A204.1 (cell line): ENCODE results near the gene ALG12.

ENCODE experiments used
- FAIRE-seq: peaks from 2 replicates; lab custom pipeline; 2012; peaks lifted over from hg19 to GRCh38; lab: Jason Lieb, UNC

Gene ALG12

DNA sequence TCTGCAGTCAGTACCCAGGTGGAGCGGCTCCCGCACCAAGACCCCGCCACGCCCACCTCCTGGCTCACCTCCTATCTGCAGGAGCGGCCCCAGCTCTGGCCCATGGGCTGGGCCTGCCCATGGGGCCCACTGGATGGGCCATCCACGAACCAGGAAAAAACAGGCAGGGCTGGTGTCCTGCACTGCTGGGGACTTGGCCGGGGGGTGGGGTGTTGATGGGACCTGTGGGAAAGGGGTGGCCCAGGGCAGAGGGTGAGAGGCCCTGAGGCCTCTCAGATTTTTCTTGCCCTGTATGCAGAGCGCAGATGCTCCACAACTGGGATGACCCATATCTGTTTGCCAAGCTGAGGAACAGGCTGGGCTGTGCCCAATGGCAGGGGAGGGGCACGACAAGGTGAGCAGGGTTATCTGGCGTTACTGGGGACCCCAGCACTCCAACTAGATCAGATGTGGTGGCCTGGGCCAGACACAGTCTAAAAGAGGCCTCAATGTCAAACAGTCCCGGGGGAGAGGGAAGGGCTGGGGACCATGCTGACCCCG, 39.7 kb upstream of the ALG12 start:
- FAIRE-seq = no peak

DNA sequence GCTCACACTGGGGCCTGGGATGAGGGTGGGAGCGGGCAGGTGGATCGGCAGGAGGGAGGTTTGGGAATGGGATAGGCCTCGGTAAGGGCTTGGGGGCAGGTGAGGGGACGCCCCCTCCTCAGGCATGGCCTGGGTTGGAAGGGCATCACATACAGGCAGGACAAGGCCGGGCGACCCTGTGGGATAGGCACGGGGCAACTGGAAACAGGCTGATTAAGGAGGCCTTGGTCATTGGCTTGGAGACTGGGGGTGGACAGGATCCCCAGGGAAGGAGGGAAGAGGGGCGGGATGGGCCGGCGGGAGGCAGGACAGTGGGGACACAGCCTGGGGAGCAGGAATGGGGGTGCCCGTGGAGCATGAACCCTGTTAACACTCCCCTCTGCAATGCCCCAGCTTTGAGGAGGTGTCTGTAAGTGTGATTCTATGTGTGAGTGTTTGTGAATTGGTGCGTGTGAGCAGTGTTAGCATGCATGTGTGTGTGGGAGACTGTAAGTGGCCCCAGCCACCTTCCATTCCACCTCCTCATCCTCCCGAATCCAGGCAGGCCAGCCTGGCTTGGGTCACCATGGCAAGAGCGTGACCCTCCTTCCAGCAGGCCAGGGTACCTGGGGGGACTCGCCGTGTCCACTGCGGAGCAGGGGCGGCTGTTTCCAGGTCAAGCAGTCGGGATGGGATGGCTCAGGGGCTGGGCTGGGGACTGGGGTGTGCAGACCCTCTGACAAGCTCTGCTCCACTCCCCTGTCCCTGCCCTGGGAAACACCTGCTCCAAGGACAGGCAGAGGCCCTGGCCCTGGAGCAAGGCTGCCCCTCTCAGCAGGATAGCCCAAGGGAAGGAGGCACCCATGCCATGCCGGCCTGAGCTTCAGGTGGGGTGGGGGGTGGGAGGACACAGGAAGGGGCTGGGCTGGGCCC, 38.9 kb upstream of the ALG12 start:
- FAIRE-seq = no peak

DNA sequence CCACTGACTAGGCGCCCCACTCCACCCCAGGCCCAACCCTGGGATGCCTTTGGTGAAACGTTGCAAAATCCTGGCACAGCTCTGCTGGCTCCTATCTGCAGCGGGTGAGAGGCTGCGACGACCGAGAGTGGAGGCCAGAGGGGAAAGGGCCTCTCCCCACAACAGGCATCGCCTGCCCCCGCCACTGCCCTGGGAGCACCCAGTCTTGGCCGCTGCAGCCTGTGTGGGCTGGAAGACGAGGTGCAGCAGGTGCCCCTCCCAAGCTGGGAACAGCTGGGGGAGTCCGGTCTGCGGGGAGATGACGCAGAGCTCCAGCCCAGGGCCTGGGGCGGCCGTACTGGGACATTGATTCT, 38.2 kb upstream of the ALG12 start:
- FAIRE-seq = no peak

DNA sequence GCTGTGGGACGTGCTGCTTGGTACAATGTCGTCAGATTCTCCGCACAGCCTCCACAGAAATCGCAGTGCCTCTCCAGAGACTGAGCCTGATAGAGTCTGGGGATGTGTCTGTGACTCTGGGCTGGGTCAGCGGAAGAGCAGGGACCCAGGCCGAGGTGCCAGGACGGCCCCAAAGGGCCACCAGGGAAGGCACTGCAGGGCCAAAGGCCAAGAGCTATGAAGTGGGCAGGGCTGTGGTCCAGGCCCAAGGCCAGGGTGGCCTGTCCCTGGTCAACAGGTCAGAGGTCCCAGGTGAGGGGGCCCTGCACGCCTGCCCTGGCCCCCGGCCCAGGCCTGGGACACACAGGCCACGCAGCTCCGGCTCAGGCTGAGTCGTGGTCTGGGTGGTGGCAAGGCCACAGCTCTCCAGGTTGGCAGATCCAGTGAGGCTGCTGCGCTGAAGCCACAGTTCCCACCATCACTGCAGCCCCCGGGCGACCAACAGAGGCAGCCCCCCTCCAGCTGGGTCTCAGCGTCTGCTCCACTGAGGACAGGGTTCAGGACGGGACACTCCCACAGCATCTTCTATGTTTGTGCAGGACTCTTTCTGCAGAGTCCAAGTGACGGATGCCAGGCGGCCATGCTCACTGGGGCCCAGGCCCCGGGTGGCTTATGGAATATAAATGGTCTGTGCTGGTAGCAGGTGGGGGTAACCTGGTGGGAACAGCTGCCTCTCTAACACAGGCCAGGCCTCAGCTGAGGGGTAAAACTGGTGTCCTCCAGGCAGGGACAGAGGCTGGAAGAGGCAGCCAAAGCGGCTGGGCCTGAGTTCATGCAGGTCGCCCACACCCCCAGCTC, 37.6 kb upstream of the ALG12 start:
- no peak for FAIRE-seq

DNA sequence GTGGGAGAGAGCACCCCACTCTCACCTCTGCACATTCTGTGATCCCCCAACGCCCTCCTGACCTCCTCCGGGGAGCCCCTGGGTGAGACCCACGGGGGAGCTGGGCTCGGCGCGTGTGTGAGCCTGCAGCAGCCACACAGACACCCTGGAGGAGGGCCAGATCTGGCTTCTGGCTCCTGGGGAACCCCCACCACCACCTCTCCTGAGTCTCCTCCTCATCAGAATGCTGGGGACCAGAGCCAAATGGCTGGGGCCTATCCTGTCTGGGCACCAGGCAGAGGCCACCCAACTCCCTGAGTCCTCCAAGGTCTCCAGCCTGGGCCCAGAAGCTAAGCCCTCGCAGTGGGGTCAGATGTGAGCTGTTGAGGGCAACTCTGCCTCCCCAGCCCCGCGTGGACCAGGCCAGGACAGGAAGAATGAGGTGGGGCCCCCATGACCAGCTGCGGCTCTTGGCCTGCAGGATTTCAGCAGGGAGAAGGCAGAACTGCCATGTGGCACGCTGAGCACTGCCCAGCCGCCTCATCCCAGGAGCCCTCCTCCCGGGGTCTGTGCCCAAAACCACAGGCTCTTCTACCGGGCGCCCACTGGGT, 36.8 kb upstream of the ALG12 start:
- no peak for FAIRE-seq

DNA sequence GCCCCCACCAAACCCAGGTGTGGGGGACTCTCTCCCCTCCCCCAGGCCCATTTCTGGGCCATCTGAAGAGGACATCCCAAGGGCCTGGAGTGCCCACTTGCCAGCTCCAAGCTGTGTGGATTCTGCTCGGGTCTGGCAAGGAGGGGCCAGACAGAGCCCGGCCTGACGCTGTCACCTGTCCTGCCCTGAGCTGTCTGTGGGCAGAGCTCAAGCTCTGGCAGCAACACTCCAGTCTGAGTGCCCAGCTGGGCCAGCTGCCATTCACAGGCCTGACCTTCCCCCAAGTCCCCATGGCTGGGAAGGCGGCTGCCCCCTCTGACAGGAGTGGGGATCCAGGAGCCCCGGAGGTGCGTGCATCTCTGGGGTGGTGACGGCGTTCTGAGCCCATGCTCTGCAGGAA, 36.1 kb upstream of the ALG12 start:
- FAIRE-seq = no peak

DNA sequence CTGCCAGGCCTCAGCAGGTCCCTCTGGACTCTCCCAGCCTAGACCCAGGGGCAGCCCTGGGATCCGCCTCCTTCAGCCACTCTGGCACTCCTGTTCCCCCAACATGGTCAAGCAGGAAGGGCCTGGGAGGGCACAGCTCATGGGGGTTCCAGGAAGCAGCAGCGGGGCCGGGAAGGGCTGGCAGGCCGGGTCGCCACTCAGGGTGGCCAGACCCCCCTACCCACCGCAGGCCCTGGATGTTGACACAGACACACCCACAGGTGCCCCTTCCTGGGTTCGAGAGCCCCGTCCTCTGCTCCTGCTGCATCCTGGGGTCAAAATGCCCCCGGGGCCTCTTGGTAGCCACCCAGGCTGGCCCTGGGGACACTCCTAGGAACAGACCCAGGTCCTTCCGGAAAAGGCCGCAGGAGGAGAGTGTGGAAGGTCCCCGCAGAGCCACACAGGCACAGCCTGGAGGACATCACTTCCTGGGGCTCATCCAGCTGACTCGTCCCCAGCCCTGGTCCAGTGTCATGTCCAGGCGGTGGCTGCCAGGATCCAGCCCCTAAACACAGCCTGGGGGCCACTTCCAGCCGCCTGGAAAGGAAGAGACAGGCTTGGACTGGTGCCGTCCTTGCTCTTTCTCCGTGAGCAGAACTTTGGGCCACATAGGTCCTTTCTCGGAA, 35.6 kb upstream of the ALG12 start:
- FAIRE-seq = no peak

DNA sequence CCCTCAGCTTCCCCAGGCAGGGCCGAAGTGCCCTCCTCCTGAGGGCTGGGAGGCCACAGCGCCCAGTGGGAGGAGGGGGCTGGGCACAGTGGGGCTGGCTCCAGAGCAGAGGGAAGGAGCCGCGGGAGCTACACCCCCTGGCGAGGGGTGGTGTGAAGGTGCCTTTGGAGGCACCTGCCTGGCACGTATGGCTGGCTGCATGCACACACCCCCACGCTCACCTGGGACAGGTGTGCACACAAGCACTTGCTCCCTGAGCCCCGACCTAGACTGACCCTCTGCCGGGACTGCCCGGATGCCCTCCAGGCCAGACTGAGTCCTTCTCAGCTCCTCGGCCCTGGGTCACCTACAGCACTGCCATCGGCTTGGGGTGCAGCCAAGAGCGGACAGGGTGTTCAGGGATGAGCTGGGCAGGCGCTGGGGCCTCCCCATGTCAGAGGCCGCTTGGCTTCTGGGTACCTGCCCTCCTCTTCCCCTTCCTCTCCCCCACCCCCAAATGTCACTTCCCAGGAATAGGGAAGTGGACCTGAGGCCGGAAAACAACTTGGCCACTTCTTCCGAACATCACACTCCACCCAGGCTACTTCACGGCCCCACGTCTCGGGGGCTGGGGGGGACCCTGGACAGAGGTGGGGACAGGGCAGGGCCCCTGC, 34.9 kb upstream of the ALG12 start:
- FAIRE-seq = no peak

DNA sequence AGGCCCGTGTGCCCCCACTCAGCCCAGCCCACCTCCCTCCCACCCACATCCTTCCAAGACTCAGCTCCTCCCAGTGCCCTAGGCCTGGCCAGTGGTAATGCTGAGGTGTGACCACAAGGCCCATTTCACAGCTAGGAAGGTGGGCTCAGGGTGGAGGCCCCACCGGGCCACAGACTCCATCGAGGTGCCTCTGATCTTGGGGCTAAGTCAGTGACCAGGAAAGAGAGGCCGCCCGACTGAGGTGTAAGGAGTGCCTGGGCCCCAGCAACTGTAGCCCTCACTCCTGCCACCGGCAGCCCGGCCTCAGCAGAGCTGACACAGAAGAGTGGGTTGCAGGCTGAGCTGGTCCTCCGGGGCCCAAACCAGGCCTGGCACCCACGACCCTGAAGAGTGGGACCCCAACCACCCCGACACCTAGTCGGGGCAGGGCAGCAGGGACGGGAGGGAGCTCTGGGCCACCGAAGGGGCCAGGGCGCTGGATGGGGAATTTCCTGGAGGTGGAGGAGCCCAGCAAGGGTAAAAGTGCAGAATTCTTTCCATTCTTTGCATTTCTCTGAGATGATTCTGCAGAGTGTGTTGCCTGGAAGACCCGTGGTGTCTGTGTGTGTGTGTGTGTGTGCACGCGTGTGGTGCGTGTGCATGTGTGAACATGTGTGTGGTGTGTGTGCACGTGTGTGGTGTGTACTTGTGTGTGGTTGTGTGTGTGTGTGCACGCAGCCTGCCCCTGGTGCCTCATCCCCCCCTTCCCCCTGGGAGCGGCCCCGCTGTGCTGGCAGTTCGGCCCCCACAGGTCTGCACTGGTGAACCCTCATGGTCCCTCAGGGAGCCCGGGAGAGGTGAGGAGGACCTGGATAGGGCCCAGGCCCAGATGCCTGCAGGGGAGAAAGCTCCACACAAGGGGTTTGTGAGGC, 34.0 kb upstream of the ALG12 start:
- no peak for FAIRE-seq

DNA sequence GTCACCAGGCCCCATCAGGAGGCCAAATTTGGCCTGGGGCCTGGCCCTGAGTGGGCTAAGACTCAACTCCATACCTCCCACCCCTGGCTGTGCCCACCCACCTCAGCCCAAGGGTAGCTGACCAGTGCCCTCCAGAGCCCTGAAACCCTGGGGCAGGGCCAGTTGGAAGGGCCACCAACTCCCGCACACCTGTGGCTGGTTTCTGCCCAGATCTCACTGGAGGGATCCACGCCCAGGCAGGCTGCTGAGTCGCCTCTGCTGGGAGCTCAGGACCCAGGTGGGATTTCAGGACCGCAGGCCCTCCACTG, 33.4 kb upstream of the ALG12 start:
- FAIRE-seq = no peak

DNA sequence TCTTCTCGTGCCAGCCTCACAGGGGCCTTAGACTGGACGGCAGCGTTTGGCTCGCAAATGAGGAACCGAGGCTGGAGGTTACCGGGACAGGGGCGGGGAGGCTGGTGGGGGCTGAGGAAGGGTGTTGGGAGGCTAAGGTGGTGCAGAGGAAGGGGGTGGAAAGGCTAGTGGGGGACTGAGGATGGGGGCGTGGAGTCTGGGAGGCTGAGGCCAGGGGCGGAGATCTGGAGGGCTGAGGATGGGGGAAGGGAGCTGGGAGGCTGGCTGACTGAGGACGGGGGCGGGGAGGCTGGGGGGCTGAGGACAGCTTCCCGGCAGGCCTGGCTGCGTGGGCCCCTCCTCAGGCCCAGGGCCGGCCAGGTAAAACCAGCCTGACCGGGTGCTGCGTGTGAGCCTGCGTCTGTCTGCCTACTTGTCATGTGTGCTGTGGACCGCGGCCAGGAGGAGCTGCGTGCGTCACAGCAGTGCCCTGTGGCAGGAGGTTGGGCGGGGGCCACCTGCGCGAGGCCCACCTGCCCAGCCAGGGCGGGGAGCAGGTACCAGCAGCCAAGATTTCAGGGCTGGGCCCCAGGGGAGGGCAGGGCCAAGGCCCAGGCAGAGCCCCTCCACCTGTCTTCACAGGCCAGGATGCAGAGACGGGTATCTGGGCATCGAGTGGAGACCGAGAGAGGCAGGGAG, 32.9 kb upstream of the ALG12 start:
- FAIRE-seq = no peak

DNA sequence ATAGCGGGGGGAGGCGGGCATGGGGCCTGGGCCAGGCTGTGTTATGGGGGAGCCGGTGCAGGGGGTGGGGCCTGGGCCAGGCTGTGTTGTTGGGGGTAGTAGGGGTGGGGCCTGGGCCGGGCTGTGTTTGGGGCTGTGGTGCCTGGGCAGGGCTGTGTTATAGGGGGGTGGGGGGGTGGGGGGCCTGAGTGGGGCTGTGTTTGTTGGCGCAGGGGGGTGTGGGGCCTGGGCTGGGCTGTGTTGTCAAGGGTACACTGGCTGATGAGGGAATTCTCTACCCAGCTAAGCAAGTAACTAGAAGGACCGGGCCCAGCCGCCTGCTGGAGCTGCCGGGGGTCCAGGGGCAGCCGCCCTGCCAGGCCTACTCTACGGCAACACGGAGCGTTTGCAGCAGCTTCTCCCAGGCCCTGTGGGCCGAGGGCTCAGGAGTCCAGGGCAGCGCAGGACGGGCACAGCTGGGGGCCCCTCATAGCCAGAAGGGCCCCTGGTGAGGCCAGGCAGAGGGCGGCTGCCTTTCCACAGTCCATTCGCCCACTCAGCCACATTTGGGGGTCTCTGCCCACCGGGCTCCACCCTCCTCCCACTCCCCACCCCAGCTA, 32.3 kb upstream of the ALG12 start:
- no peak for FAIRE-seq

DNA sequence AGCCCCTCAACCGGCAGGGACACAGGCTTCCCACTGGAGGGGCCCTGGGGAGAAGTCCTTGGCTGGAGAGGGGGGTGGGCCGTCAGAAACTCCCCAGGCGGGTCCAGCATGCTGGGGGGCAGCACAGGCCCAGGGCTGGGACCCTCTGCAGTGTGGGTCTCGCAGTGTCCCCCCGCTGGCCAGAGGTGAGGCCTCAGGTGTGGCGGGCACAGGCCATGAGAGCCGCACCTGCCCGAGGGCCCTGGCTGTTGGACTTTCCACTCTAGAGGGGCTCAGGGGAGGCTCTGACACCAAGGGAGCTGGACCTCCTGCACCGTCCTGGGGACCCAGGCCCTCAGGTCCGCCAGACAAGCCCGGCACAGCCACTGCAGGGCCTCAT, 31.7 kb upstream of the ALG12 start:
- no peak for FAIRE-seq

DNA sequence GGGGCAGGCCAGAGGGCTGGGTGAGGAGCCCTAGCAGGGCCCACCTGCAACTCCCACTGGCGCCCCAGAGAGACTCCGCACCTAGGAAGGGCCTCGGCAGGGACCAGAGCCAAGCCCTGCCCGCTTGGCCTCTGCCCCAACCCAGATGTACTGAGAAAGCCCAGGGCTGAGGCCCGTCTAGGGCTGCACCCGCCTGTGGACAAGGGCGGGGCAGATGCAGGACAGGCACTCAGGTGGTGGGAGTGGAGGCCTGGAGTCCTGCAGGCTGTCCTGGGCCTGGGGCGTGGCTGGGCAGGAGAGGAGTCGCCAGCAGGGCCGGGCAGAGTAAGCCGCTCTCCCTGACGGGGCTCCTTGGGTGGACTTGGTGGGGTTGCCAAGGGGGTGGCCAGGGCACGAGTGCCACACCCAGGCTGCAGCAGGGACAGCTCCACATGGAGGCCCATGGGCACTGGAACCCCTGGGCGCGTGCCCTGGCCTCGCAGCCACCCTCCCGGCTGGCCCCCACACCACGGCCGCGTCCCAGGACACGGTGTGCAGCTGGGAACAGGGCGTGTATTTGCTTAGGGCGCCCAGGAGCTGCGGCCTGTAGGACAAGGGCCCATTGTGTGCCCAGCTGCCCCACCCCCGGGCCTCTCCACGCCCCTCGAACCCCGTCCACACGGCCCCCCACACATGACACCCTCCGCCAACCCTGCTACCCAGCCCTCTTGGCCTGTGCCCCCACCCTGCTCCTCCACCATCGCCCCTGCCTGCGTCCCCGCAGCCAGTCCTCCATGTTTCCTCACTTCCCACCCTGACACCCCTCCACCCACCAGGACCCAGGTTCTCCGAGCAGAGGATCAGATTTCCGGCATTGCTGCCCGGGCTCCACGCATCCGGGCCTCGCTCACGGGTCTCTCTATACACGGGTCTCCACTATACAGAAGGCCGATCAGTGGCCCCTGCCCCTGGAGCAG, 31.0 kb upstream of the ALG12 start:
- FAIRE-seq = no peak

DNA sequence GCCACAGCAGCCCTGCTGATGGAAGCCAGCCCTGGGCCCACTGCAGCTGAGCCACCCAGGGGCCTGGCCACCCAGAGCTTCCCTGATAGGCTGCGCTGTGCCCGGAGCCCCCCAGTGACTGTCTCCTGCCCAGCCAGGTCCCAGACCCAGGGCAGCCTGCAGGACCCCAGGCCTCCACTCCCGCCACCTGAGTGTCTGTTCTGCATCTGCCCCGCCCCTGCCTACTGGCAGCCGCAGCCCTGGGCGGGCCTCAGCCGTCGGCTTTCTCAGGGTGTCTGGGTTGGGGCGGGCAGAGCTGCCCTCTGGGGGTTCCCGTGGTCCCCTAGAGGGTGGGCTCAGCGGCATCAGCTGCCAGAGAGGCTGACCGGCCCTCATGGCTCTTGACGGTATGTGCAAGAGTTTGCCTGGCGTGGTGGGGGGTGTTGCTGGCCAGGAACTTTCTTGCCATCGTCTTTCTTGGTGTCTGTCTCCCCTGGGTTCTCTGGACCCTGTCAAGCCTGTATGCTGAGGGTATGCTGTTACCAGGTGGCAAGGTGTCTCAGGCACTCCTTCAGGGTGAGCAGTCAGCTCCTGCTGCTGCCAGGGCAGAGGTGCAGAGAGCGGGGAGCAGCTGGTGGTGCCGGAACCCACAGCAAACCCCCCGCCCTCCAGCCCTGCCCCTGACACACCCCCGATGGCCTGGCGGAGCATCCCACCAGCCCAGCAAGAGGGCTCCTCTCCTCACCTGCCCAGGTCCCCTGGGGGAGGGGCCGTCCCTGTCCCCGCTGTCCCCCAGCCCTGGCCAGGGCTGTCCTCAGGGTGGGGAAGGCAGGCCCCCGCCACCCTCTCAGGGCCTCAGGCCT, 30.1 kb upstream of the ALG12 start:
- FAIRE-seq = no peak

DNA sequence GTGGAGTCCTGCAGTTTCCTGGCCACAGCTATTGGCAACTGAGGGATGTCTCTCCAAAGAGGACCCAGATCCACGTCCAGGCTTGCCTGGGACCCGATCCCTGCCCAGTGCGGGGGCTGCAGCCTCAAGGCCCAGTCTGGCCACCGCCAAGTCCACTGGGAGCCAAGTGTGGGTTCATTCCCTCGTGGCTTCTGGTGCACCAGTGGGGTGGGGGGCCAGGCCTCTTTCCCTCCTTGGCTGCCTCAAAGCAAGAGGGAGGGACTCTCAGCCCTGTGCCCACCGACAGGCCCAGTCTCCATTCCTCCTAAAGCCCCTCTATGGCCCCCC, 29.0 kb upstream of the ALG12 start:
- FAIRE-seq = no peak

DNA sequence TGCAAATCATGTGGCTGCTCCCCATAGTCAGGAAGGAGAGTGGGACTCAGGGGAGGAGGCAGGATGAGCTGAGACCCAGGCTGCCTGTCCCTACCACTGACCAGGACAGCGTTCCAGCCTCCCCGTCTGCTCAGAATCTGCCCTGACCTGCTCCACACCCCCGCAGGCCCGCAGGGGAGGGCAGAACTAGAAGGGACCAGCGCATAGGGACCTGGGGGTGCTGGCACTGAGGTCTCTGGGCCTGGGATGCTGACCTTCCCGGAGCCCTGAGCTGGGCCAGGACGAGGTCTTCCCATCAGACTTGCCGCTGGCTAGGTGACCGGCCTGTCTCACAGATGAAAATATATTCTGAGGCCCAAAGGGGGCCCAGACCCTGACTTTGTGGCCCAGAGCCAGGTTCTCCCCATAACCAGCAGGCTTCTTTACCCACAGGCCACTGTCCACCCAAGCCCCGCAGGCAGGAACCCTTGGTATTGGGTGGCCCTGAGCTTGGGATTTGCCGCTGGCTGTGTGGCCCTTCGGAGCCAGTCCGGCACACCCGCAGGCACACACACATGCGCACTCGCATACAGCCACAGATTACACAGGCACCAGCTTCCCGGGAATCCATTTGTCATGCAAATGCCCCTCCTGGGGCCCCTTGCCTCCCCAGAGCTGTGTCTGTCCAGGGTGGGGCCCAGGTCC, 28.5 kb upstream of the ALG12 start:
- no peak for FAIRE-seq
